Trophoblast cell (in vitro differentiated cells and primary cell): ENCODE results near the gene PIGU.

Source experiments
- DNase-seq, 2 donors: peaks; one replicate each; pipeline ENCODE4 v3.0.0-alpha.2; 2016
- H2AFZ ChIP-seq: 2 replicates; pipeline ENCODE4 v1.6.1; 2013; ENCODE audit warnings: low read length, moderate library complexity, mild to moderate bottlenecking; ENCODE audit not compliant: insufficient read depth, poor library complexity
- H2AK5ac ChIP-seq: 2 replicates; pipeline ENCODE4 v1.6.1; 2013; ENCODE audit warnings: mild to moderate bottlenecking, low read length
- H2BK120ac ChIP-seq: 2 replicates; pipeline ENCODE4 v1.6.1; 2013; ENCODE audit warnings: low read length, mild to moderate bottlenecking, moderate library complexity; ENCODE audit not compliant: insufficient read depth, poor library complexity
- H2BK12ac ChIP-seq: 2 replicates; pipeline ENCODE4 v1.6.1; 2013; ENCODE audit warnings: mild to moderate bottlenecking, low read length, moderate library complexity
- H2BK5ac ChIP-seq: 2 replicates; pipeline ENCODE4 v1.6.1; 2013; ENCODE audit warnings: low read length, low read depth, moderate library complexity, mild to moderate bottlenecking; ENCODE audit not compliant: poor library complexity
- H3K14ac ChIP-seq: 2 replicates; pipeline ENCODE4 v1.6.1; 2013; ENCODE audit warnings: mild to moderate bottlenecking, low read length
- H3K18ac ChIP-seq: 2 replicates; pipeline ENCODE4 v1.6.1; 2013; ENCODE audit warnings: mild to moderate bottlenecking, low read length
- H3K23ac ChIP-seq: 2 replicates; pipeline ENCODE4 v1.6.1; 2013; ENCODE audit warnings: low read length
- H3K27ac ChIP-seq: 2 replicates; pipeline ENCODE4 v1.5.1; 2013; ENCODE audit warnings: low read depth, mild to moderate bottlenecking, inconsistent platforms, low read length, moderate library complexity
- H3K27me3 ChIP-seq: 2 replicates; pipeline ENCODE4 v1.6.1; 2013; ENCODE audit warnings: inconsistent platforms, mild to moderate bottlenecking, low read length, moderate library complexity; ENCODE audit not compliant: insufficient read depth
- H3K36me3 ChIP-seq, 2 experiments: 1 replicate in 1 of 2; 2 replicates in 1 of 2; pipeline ENCODE4 v1.6.1; 2013; ENCODE audit warnings: low read length in 2 of 2, mild to moderate bottlenecking in 2 of 2, moderate library complexity in 1 of 2; ENCODE audit not compliant: insufficient read depth in 2 of 2, control insufficient read depth in 1 of 2
- H3K4ac ChIP-seq: 2 replicates; pipeline ENCODE4 v1.6.1; 2013; ENCODE audit warnings: low read depth, mild to moderate bottlenecking, low read length, moderate library complexity
- H3K4me1 ChIP-seq, 2 experiments: 1 replicate in 1 of 2; 2 replicates in 1 of 2; pipeline ENCODE4 v1.6.1; 2013; ENCODE audit warnings: low read length in 2 of 2, mild to moderate bottlenecking in 2 of 2, moderate library complexity in 1 of 2; ENCODE audit not compliant: insufficient read depth in 2 of 2, control insufficient read depth in 1 of 2
- H3K4me2 ChIP-seq: 2 replicates; pipeline ENCODE4 v1.6.1; 2013; ENCODE audit warnings: inconsistent platforms, mild to moderate bottlenecking, low read length, moderate library complexity
- H3K4me3 ChIP-seq: 2 replicates; pipeline ENCODE4 v1.5.1; 2013; ENCODE audit warnings: mild to moderate bottlenecking, low read depth, low read length, inconsistent platforms
- H3K79me1 ChIP-seq: one replicate; pipeline ENCODE4 v1.6.1; 2013; ENCODE audit warnings: low read length
- H3K79me2 ChIP-seq: 2 replicates; pipeline ENCODE4 v1.6.1; 2013; ENCODE audit warnings: low read length, mild to moderate bottlenecking; ENCODE audit not compliant: control insufficient read depth, insufficient read depth, poor library complexity
- H3K9ac ChIP-seq: 2 replicates; pipeline ENCODE4 v1.6.1; 2013; ENCODE audit warnings: mild to moderate bottlenecking, low read length
- H3K9me3 ChIP-seq: 2 replicates; pipeline ENCODE4 v1.6.1; 2013; ENCODE audit warnings: low read depth, mild to moderate bottlenecking, control low read depth, inconsistent platforms, low read length; ENCODE audit not compliant: insufficient read depth
- H4K12ac ChIP-seq: 2 replicates; pipeline ENCODE4 v1.6.1; 2013; ENCODE audit warnings: low read depth, mild to moderate bottlenecking, low read length, moderate library complexity
- H4K8ac ChIP-seq: 2 replicates; pipeline ENCODE4 v1.6.1; 2013; ENCODE audit warnings: low read depth, mild to moderate bottlenecking, low read length, moderate library complexity
- H4K91ac ChIP-seq: one replicate; pipeline ENCODE4 v1.6.1; 2013; ENCODE audit warnings: low read depth, mild to moderate bottlenecking, low read length, moderate library complexity
- WGBS: extraction: QIAGEN DNeasy Blood & Tissue Kit; methylation state at CpG from one replicate; pipeline ENCODE4 v1.1.7; 2013; ENCODE audit warnings: missing lambda C conversion rate; ENCODE audit not compliant: insufficient read length, insufficient coverage; ENCODE audit errors: extremely low coverage; 5-methylcytosine and 5-hydroxymethylcytosine counted together

Gene PIGU

GRCh38 chr20:34710861-34711574, 34.1 kb upstream of the PIGU start:
- H3K4me2 ChIP-seq = no peak overlapping the region
- DNase-seq = no peak
- H3K27ac ChIP-seq = no peak overlapping the region
- H2AFZ ChIP-seq = no peak overlapping the region
- no peak overlapping the region for H4K91ac ChIP-seq
- no CpG with 5 or more reads among the region's 9 CpGs for WGBS
- no peak overlapping the region for H2BK120ac ChIP-seq
- H3K9ac ChIP-seq = no peak overlapping the region
- no peak overlapping the region for H2BK12ac ChIP-seq
- no peak overlapping the region for H3K14ac ChIP-seq
- H3K18ac ChIP-seq = no peak overlapping the region
- H3K79me2 ChIP-seq = no peaks in the 10 kb centered on the region
- H3K4ac ChIP-seq = no peak overlapping the region
- no peak overlapping the region for H3K4me3 ChIP-seq
- H2BK5ac ChIP-seq = no peak overlapping the region
- peaks cover 21 to 24% of the 10 kb centered on the region in 2 experiments for H3K36me3 ChIP-seq
- H3K23ac ChIP-seq = no peak overlapping the region
- no peaks in the 10 kb centered on the region for H3K9me3 ChIP-seq
- H3K27me3 ChIP-seq = peaks cover 11% of the 10 kb centered on the region
- no peak overlapping the region for H2AK5ac ChIP-seq
- no peak overlapping the region for H4K8ac ChIP-seq
- peaks cover 4% of the 10 kb centered on the region for H3K79me1 ChIP-seq
- no peak overlapping the region for H4K12ac ChIP-seq
- peaks cover 2 to 6% of the 10 kb centered on the region in 2 experiments for H3K4me1 ChIP-seq

GRCh38 chr20:34710568-34710839, 33.6 kb upstream of the PIGU start:
- Histone ChIP-seq H2BK5ac (no peak overlapping the region), H3K27ac (no peak overlapping the region), H2AFZ (no peak overlapping the region), H3K27me3 (peaks cover 11% of the 10 kb centered on the region), H3K9ac (no peak overlapping the region), H3K4me2 (peak overlapping the region; percentile 96), H4K8ac (no peak overlapping the region), H3K79me2 (no peaks in the 10 kb centered on the region), H3K4me1 (peaks cover 3 to 8% of the 10 kb centered on the region in 2 experiments), H3K36me3 (peaks cover 21 to 24% of the 10 kb centered on the region in 2 experiments), H4K91ac (no peak overlapping the region), H3K9me3 (no peaks in the 10 kb centered on the region), H3K79me1 (peaks cover 4% of the 10 kb centered on the region), H3K23ac (no peak overlapping the region), H3K4ac (no peak overlapping the region), H3K14ac (no peak overlapping the region), H3K4me3 (peak overlapping the region; percentile 57), H4K12ac (no peak overlapping the region), H2BK120ac (no peak overlapping the region), H2BK12ac (no peak overlapping the region), H2AK5ac (no peak overlapping the region), H3K18ac (no peak overlapping the region)
- no peak for DNase-seq

- Histone ChIP-seq H2AK5ac (no peak overlapping the region), H3K36me3 (peaks cover 18 to 20% of the 10 kb centered on the region in 2 experiments), H4K8ac (no peak overlapping the region), H3K23ac (no peak overlapping the region), H4K91ac (no peak overlapping the region), H3K9ac (no peak overlapping the region), H2BK120ac (no peak overlapping the region), H3K79me1 (peaks cover 4% of the 10 kb centered on the region), H3K9me3 (no peaks in the 10 kb centered on the region), H3K14ac (no peak overlapping the region), H3K4ac (no peak overlapping the region), H3K4me3 (peak overlapping the region; percentile 57), H3K18ac (no peak overlapping the region), H3K27me3 (peaks cover 11% of the 10 kb centered on the region), H2BK5ac (no peak overlapping the region), H3K4me2 (peak overlapping the region; percentile 96), H4K12ac (no peak overlapping the region), H3K79me2 (no peaks in the 10 kb centered on the region), H2BK12ac (no peak overlapping the region), H3K4me1 (peaks cover 7 to 12% of the 10 kb centered on the region in 2 experiments), H2AFZ (no peak overlapping the region), H3K27ac (no peak overlapping the region)
- DNase-seq = peak; percentile 48 to 69
- no CpG with 5 or more reads among the region's 61 CpGs for WGBS
Observed at GRCh38 chr20:34709831-34710567, 33.1 kb upstream of the PIGU start.

GRCh38 chr20:34709044-34709830, 32.3 kb upstream of the PIGU start:
- no peaks in the 10 kb centered on the region for H3K9me3 ChIP-seq
- H2BK12ac ChIP-seq = no peak overlapping the region
- H3K14ac ChIP-seq = no peak overlapping the region
- peak overlapping the region; percentile 21 for H3K4ac ChIP-seq
- peaks cover 17 to 18% of the 10 kb centered on the region in 2 experiments for H3K36me3 ChIP-seq
- peak overlapping the region; percentile 72 for H3K18ac ChIP-seq
- no CpG with 5 or more reads among the region's 64 CpGs for WGBS
- H2AFZ ChIP-seq = peak overlapping the region; percentile 82
- H4K8ac ChIP-seq = peak overlapping the region; percentile 72
- no peak overlapping the region for H2BK5ac ChIP-seq
- H3K27ac ChIP-seq = no peak overlapping the region
- peak; percentile 93 to 95 for DNase-seq
- peaks cover 11 to 16% of the 10 kb centered on the region in 2 experiments for H3K4me1 ChIP-seq
- H3K79me1 ChIP-seq = peaks cover 6% of the 10 kb centered on the region
- peaks cover 1% of the 10 kb centered on the region for H3K79me2 ChIP-seq
- H4K12ac ChIP-seq = peak overlapping the region; percentile 40
- H3K4me2 ChIP-seq = peak overlapping the region; percentile 96
- H3K23ac ChIP-seq = no peak overlapping the region
- no peak overlapping the region for H2AK5ac ChIP-seq
- peaks cover 11% of the 10 kb centered on the region for H3K27me3 ChIP-seq
- H3K4me3 ChIP-seq = peak overlapping the region; percentile 82
- peak overlapping the region; percentile 58 for H4K91ac ChIP-seq
- peak overlapping the region; percentile 25 for H3K9ac ChIP-seq
- H2BK120ac ChIP-seq = peak overlapping the region; percentile 25
